Right lobe of liver (tissue), 6 donors: Measurements from ENCODE around the gene DDX46. TPM values are rescaled to one million over a fixed set of nuclear protein-coding genes. Genes with fewer than 3 reads are reported as not detected.
A peak's percentile ranks its signal among the peaks of the same experiment; 100 is the strongest.
"Not testable (repeated sequence)": the region's sequence is repeated elsewhere in the genome, so short reads cannot be mapped to it uniquely, and the experiment has no call there.

Source experiments
- ATAC-seq, 4 donors: fragments of 200-7000 bp; cut with Tn5 transposase; one replicate each; pipeline ENCODE4 v1.9.1; 2020; ENCODE audit warnings: mild to moderate bottlenecking in 4 of 4, moderate library complexity in 4 of 4
- DNase-seq, 3 donors: peaks; one replicate each; pipeline ENCODE4 v3.0.0-alpha.2; 2020
- H3K27ac ChIP-seq, 3 donors: fragments of 200-600 bp; one replicate each; pipeline ENCODE4 v1.8.0; 2022
- H3K27me3 ChIP-seq, 2 donors: fragments of 200-600 bp; one replicate each; pipeline ENCODE4 v1.8.0; 2022
- H3K36me3 ChIP-seq, 4 donors: fragments of 200-600 bp; sonication (generic) in 1 of 4; one replicate each; pipeline versions ENCODE4 v1.5.1 to v1.8.0; 2017 to 2022; ENCODE audit warnings: control low read depth in 1 of 4
- H3K4me1 ChIP-seq, 4 donors: fragments of 200-600 bp; sonication (generic) in 1 of 4; one replicate each; pipeline versions ENCODE4 v1.5.1 to v1.8.0; 2017 to 2022; ENCODE audit warnings: control low read depth in 1 of 4
- H3K4me3 ChIP-seq, 3 donors: fragments of 200-600 bp; one replicate each; pipeline ENCODE4 v1.8.0; 2022
- H3K9me3 ChIP-seq, 4 donors: fragments of 200-600 bp; sonication (generic) in 1 of 4; one replicate each; pipeline versions ENCODE4 v1.5.1 to v1.8.0; 2017 to 2022; ENCODE audit warnings: control low read depth in 1 of 4
- POLR2A ChIP-seq: fragments of 450-650 bp; IDR thresholded peaks from one replicate; pipeline ENCODE4 v1.6.1; 2017; ENCODE audit warnings: antibody characterized with exemption, mild to moderate bottlenecking
- WGBS: methylation state at CpG from one replicate; pipeline ENCODE4 v1.1.6; 2018; ENCODE audit warnings: low coverage, low lambda C conversion rate; ENCODE audit not compliant: insufficient coverage; ENCODE audit errors: missing lambda C conversion rate; 5-methylcytosine and 5-hydroxymethylcytosine counted together
- intact Hi-C, 2 donors: fragments of 100-400 bp; cut with DNase I; formaldehyde crosslinking; loops; one replicate each; pipeline versions ENCODE4 v1.11.2 to v1.14.1; 2022
- total RNA-seq, 6 experiments: library from RNA; depleted of rRNA in 2 of 6; stranded (reverse); fragments of >200 nt in 2 of 6; fragmentation: NEBNext Ultra II Directional in 3 of 6; extraction: Animal tissue kit (Norgen Biotek cat#: 25700) in 3 of 6; gene quantifications; one replicate each; pipeline versions ENCODE4 v1.1.0 to v1.2.4, GENCODE V29; 2016 to 2023
- TF ChIP-seq, protein P1 (sequence below), 4 donors: fragments of 200-600 bp in 3 of 4; fragments of 450-650 bp in 1 of 4; IDR thresholded peaks; one replicate each; pipeline versions ENCODE4 v1.5.1 to v1.8.0; 2016 to 2022; ENCODE audit warnings: antibody characterized with exemption in 4 of 4, mild to moderate bottlenecking in 2 of 4
- donor health status: DM: no; HTN: yes; CAD: no.
- donor health status: DM: no; HTN: no; CAD: no.
- donor health status: DM: no; HTN: no; CAD: no.
- donor health status: DM: no; HTN: yes; CAD: no.
- donor health status: DM: no; HTN: yes; CAD: no.

DDX46 gene
- total RNA-seq, 6 experiments from 2014 or later: 13.6 to 22.6 (median 20.6) TPM

GRCh38 chr5:134851307-134851923 is 92.8 kb downstream of the DDX46 start:
- intact Hi-C loops: no loop called here
- Histone ChIP-seq H3K36me3 (peaks cover 0 to 23% (median 11%) of the 10 kb centered on the region in 4 donors), H3K27me3 (no peaks in the 10 kb centered on the region), H3K4me1 (peaks cover 0 to 38% (median 13%) of the 10 kb centered on the region in 4 donors), H3K4me3 (no peak overlapping the region), H3K27ac (peak overlapping the region in 1 of 3 donors; percentile 25), H3K9me3 (no peaks in the 10 kb centered on the region)
- no peak for TF ChIP-seq POLR2A
- TF ChIP-seq, protein P1, sequence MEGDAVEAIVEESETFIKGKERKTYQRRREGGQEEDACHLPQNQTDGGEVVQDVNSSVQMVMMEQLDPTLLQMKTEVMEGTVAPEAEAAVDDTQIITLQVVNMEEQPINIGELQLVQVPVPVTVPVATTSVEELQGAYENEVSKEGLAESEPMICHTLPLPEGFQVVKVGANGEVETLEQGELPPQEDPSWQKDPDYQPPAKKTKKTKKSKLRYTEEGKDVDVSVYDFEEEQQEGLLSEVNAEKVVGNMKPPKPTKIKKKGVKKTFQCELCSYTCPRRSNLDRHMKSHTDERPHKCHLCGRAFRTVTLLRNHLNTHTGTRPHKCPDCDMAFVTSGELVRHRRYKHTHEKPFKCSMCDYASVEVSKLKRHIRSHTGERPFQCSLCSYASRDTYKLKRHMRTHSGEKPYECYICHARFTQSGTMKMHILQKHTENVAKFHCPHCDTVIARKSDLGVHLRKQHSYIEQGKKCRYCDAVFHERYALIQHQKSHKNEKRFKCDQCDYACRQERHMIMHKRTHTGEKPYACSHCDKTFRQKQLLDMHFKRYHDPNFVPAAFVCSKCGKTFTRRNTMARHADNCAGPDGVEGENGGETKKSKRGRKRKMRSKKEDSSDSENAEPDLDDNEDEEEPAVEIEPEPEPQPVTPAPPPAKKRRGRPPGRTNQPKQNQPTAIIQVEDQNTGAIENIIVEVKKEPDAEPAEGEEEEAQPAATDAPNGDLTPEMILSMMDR (IDR thresholded peaks at IDR 0.05): peak; percentile 38 to 64 (median 53)
- 27% methylated on average over 1 of the region's 1 CpG for WGBS
- ATAC-seq (peak; percentile 56 to 84 (median 70)), DNase-seq (no peak)

- DNase-seq, ATAC-seq: not testable (repeated sequence)
- WGBS: 84% methylated on average over 7 of the region's 7 CpGs
Observed at GRCh38 chr5:134856465-134856864, 97.9 kb downstream of the DDX46 start.

DNA sequence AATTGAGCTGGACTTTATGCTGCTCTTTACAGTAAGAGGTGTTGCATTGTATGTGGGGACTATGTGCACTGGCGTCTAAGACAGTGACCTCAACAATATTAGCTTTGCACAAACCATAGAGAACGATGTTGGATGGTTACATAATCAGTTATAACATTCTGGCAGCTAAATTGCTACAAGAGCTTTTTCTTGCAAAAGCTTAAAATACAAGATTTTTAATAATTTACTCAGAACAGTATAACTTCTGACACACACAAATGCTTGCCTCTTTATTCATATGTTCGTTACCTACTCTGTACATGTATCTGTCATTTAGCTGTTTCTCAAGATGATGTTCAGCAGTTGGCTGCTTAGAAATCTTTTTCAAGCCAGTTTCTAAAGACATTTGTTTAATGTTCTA is 98.8 kb downstream of the DDX46 start:
- ATAC-seq: no peak
- Histone ChIP-seq H3K4me1 (no peaks in the 10 kb centered on the region), H3K27me3 (no peaks in the 10 kb centered on the region), H3K36me3 (peaks cover 0 to 58% (median 24%) of the 10 kb centered on the region in 4 donors), H3K4me3 (no peak overlapping the region), H3K9me3 (no peaks in the 10 kb centered on the region), H3K27ac (no peak overlapping the region)
- WGBS: 43% methylated on average over 3 of the region's 3 CpGs
- TF ChIP-seq, protein P1 (IDR thresholded peaks at IDR 0.05): no peak
- no peak for TF ChIP-seq POLR2A
- DNase-seq: no peak
- intact Hi-C loops: no loop called here

More at GRCh38 chr5:134856465-134856864, 97.9 kb downstream of the DDX46 start:
- H3K27me3 ChIP-seq, H3K27ac ChIP-seq, H3K9me3 ChIP-seq, intact Hi-C loops, H3K4me3 ChIP-seq, H3K4me1 ChIP-seq: not testable (repeated sequence)
- H3K36me3 ChIP-seq: peaks cover 0 to 58% (median 24%) of the 10 kb centered on the region in 4 donors

DNA sequence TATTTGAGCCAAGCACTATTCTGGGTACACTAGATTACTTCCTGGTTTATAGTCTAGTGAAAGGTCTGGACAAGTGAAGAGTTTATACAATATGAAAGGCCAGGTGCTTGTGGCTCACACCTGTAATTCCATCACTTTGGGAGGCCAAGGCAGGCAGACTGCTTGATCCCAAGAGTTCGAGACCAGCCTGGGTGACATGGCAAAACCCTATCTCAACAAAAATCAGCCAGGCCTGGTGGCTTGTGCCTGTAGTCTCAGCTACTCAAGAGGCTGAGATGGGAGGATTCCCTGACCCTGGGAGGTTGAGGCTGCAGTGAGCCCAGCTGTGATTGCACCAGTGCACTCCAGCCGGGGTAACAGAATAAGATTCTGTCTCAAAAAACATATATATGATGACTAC is 106.1 kb downstream of the DDX46 start:
- TF ChIP-seq, protein P1 (IDR thresholded peaks at IDR 0.05): no peak
- no peak for TF ChIP-seq POLR2A
- Histone ChIP-seq H3K27ac (no peak overlapping the region), H3K27me3 (no peaks in the 10 kb centered on the region), H3K4me1 (no peaks in the 10 kb centered on the region), H3K9me3 (no peaks in the 10 kb centered on the region), H3K36me3 (peaks cover 0 to 3% (median 1%) of the 10 kb centered on the region in 4 donors), H3K4me3 (no peak overlapping the region)
- WGBS: 100% methylated on average over 1 of the region's 2 CpGs
- ATAC-seq (no peak), DNase-seq (no peak)
- intact Hi-C loops: no loop called here

DNA sequence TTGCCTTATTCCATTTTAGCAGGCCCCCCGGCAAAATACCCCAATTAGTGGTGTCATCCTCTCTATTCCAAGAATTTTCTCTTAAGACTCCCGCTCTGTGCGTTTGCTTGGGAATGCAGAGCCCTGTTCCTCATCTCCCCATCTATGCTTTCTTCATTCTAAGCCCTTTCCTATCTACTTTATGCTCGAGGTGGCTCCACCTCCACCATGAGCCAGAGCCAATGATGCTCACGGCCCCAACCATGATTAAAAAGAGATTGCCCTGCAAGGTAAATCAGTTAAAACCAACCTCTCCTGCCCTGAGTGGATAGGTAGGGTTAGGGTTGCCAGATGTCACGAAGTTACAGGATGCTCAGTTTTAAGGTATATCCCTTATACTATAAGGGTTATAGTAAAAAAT is 114.9 kb downstream of the DDX46 start:
- H3K4me1 ChIP-seq: peaks cover 0 to 8% (median 0%) of the 10 kb centered on the region in 4 donors
- no peaks in the 10 kb centered on the region for H3K27me3 ChIP-seq
- H3K4me3 ChIP-seq: peak overlapping the region in 1 of 3 donors; percentile 88
- 82% methylated on average over 6 of the region's 6 CpGs for WGBS
- ATAC-seq: no peak
- peak overlapping the region; percentile 72 to 89 (median 85) for H3K27ac ChIP-seq
- no peak for DNase-seq
- intact Hi-C loops: no loop called here
- H3K36me3 ChIP-seq: no peaks in the 10 kb centered on the region
- TF ChIP-seq, protein P1 (IDR thresholded peaks at IDR 0.05): no peak
- TF ChIP-seq POLR2A: no peak
- H3K9me3 ChIP-seq: no peaks in the 10 kb centered on the region
